H1 (cell line): ENCODE measurements around the gene FBXL17. TPM values are rescaled to one million over a fixed set of nuclear protein-coding genes. Genes with fewer than 3 reads are reported as not detected.

Experiments
- CHD7 ChIP-seq: fragments of 300-600 bp; sonication (generic); IDR thresholded peaks from 2 replicates; pipeline ENCODE4 v1.7.1; 2012; ENCODE audit warnings: low read length, moderate library complexity, mild to moderate bottlenecking, inconsistent platforms; ENCODE audit not compliant: insufficient replicate concordance
- polyA plus RNA-seq, 7 experiments: library from polyadenylated mRNA; depleted of rRNA in 3 of 7; stranded (reverse) in 5 of 7; unstranded in 2 of 7; fragments of >200 nt in 5 of 7; fragments of 200-250 nt in 2 of 7; gene quantifications; 1 replicate in 5 of 7; 2 replicates in 1 of 7; 4 replicates in 1 of 7; pipeline versions ENCODE4 v1.2.1 to v1.2.3, GENCODE V29; 2011 to 2013; ENCODE audit warnings: missing spikeins in 2 of 7, mixed read lengths in 2 of 7
- total RNA-seq: library from RNA; stranded (reverse); fragmentation: NEBNext Ultra II Directional; extraction: Animal tissue kit (Norgen Biotek cat#: 25700); gene quantifications from 2 replicates; pipeline ENCODE4 v1.2.1, GENCODE V29; 2021

FBXL17 gene
- total and polyA plus RNA-seq, 2 of the 8 experiments (the other 6 are each of a cell fraction or from before 2014, with no cell fraction given), result 0.35 to 4.3 TPM

GRCh38 chr5:108379722-108380530, 2.0 kb downstream of the FBXL17 start (continued):
- no peak for TF ChIP-seq CHD7
- TF ChIP-seq, all 59 proteins: peak for 0
